OCI-LY7 (cell line): ENCODE data around the gene COL6A3. TPM values are rescaled to one million over a fixed set of nuclear protein-coding genes. Genes with fewer than 3 reads are reported as not detected.

ENCODE experiments used
- BruUV-seq: library from RNA; stranded (reverse); fragments of 400-500 nt; replicated peaks from 2 replicates; lab custom pipeline; 2021; lab: Mats Ljungman, UMichigan
- CTCF ChIA-PET: fragments of 300-600 bp; sonication (Branson Sonifier 250); formaldehyde crosslinking; loops from one replicate; lab custom pipeline; 2022; ENCODE audit warnings: antibody characterized with exemption; ENCODE audit not compliant: unreplicated experiment; lab: Charles Lee
- POLR2A ChIA-PET: fragments of 300-600 bp; sonication (Branson Sonifier 250); formaldehyde crosslinking; loops from one replicate; lab custom pipeline; 2022; ENCODE audit warnings: antibody characterized with exemption; lab: Charles Lee
- DNase-seq: peaks from one replicate; pipeline ENCODE4 v3.0.0-alpha.2; 2015; ENCODE audit warnings: low spot score
- H2AFZ ChIP-seq: fragments of 200-600 bp; sonication (generic), shearing (Covaris generic); 2 replicates; pipeline ENCODE4 v1.6.1; 2014; ENCODE audit warnings: mild to moderate bottlenecking, antibody characterized with exemption, low read length, moderate library complexity
- H3K27ac ChIP-seq: fragments of 200-600 bp; sonication (generic); 2 replicates; pipeline ENCODE4 v1.5.1; 2014; ENCODE audit warnings: mixed run types, low read depth, mild to moderate bottlenecking, moderate library complexity, low read length, inconsistent platforms; ENCODE audit not compliant: poor library complexity, severe bottlenecking
- H3K36me3 ChIP-seq: fragments of 200-600 bp; sonication (generic); 2 replicates; pipeline ENCODE4 v1.6.1; 2014; ENCODE audit warnings: mild to moderate bottlenecking, antibody characterized with exemption, low read length, moderate library complexity, mixed read lengths; ENCODE audit not compliant: insufficient read depth
- H3K4me1 ChIP-seq: fragments of 200-600 bp; sonication (generic); 2 replicates; pipeline ENCODE4 v1.5.1; 2014; ENCODE audit warnings: mild to moderate bottlenecking, low read length; ENCODE audit not compliant: insufficient read depth, poor library complexity, severe bottlenecking
- H3K4me2 ChIP-seq: fragments of 200-600 bp; sonication (generic); 2 replicates; pipeline ENCODE4 v1.6.1; 2014; ENCODE audit warnings: mild to moderate bottlenecking, low read length
- H3K4me3 ChIP-seq: fragments of 200-600 bp; sonication (generic); 2 replicates; pipeline ENCODE4 v1.5.1; 2014; ENCODE audit warnings: mild to moderate bottlenecking, low read depth, low read length; ENCODE audit not compliant: poor library complexity, severe bottlenecking
- H3K79me2 ChIP-seq: fragments of 200-600 bp; sonication (generic); 2 replicates; pipeline ENCODE4 v1.6.1; 2016; ENCODE audit warnings: low read depth, mild to moderate bottlenecking, low read length, moderate library complexity, mixed read lengths; ENCODE audit not compliant: insufficient read depth
- H3K9me2 ChIP-seq: fragments of 200-600 bp; sonication (generic); 2 replicates; pipeline ENCODE4 v1.6.1; 2016; ENCODE audit warnings: mild to moderate bottlenecking, low read length, mixed read lengths; ENCODE audit not compliant: insufficient read depth
- H3K9me3 ChIP-seq: fragments of 200-600 bp; sonication (generic); 2 replicates; pipeline ENCODE4 v1.6.1; 2014; ENCODE audit warnings: mild to moderate bottlenecking, mixed run types, low read length, mixed read lengths
- H4K20me1 ChIP-seq: fragments of 200-600 bp; sonication (generic); 2 replicates; pipeline ENCODE4 v1.6.1; 2014; ENCODE audit warnings: mild to moderate bottlenecking, antibody characterized with exemption, low read length, moderate library complexity, mixed read lengths; ENCODE audit not compliant: insufficient read depth
- CTCF ChIP-seq: fragments of 200-600 bp; sonication (generic); conservative IDR thresholded peaks from 2 replicates; pipeline ENCODE4 v1.5.1; 2014; ENCODE audit warnings: mild to moderate bottlenecking, antibody characterized with exemption, low read length, moderate library complexity, mixed read lengths
- EZH2phosphoT487 ChIP-seq: fragments of 200-600 bp; sonication (generic); IDR thresholded peaks from 2 replicates; pipeline ENCODE4 v1.6.1; 2018; ENCODE audit warnings: low read depth, borderline replicate concordance, mild to moderate bottlenecking, mixed run types, antibody characterized with exemption, low read length, moderate library complexity, mixed read lengths
- intact Hi-C: fragments of 100-400 bp; cut with micrococcal nuclease; formaldehyde crosslinking; loops from one replicate; pipeline ENCODE4 v1.10.0; 2022; ENCODE audit not compliant: unreplicated experiment
- total RNA-seq, 2 experiments: library from RNA; depleted of rRNA in 1 of 2; stranded (reverse); fragments of >200 nt in 1 of 2; shearing (Covaris generic) in 1 of 2; gene quantifications; 2 replicates each; pipeline ENCODE4 v1.2.3, GENCODE V29; 2014 to 2022

COL6A3 gene
- total RNA-seq, 2 experiments from 2014 or later, result not detected

DNA sequence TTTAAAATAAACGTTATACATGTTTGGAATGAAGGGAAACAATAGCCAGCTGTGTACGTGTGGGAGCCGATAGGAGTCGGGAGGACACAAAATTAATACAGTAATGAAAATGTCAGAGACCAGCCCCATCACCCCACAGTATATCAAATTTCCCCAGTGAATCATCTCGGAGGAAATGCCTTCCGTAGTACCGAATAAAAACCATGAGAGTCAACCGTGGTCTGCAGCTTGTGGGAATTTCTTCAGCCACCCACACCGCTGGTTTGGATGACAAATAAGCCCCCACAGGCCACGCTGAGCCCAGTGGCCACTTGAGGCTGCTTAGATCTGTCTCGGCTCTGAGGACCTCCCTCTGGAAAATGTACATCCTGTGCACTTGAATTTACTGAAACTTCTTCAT is 133.7 kb downstream of the COL6A3 start:
- Histone ChIP-seq H3K79me2 (no peaks in the 10 kb centered on the region), H3K9me3 (no peaks in the 10 kb centered on the region), H3K9me2 (no peaks in the 10 kb centered on the region), H3K27ac (no peak overlapping the region), H2AFZ (no peak overlapping the region), H3K4me3 (no peak overlapping the region), H3K36me3 (no peaks in the 10 kb centered on the region), H3K4me1 (no peaks in the 10 kb centered on the region), H4K20me1 (no peaks in the 10 kb centered on the region), H3K4me2 (no peak overlapping the region)
- intact Hi-C loops, result no loop called here
- CTCF ChIA-PET, result no interaction called here
- BruUV-seq, result no TSS peak
- POLR2A ChIA-PET, result no interaction called here
- TF ChIP-seq EZH2phosphoT487, result no peak
- TF ChIP-seq CTCF, result no peak
- DNase-seq, result no peak

GRCh38 chr2:237279012-237279768 is 134.8 kb downstream of the COL6A3 start:
- intact Hi-C loops, result no loop called here
- TF ChIP-seq EZH2phosphoT487 (no peak), CTCF (no peak)
- Histone ChIP-seq H3K27ac (no peak overlapping the region), H3K4me3 (no peak overlapping the region), H3K9me3 (no peaks in the 10 kb centered on the region), H3K79me2 (no peaks in the 10 kb centered on the region), H3K4me2 (no peak overlapping the region), H3K9me2 (no peaks in the 10 kb centered on the region), H3K4me1 (no peaks in the 10 kb centered on the region), H4K20me1 (no peaks in the 10 kb centered on the region), H2AFZ (no peak overlapping the region), H3K36me3 (no peaks in the 10 kb centered on the region)
- CTCF ChIA-PET, result no interaction called here
- no TSS peak for BruUV-seq
- no peak for DNase-seq
- POLR2A ChIA-PET, result no interaction called here

GRCh38 chr2:237278568-237278967 is 135.4 kb downstream of the COL6A3 start:
- BruUV-seq, result no TSS peak
- Histone ChIP-seq H3K9me3 (no peaks in the 10 kb centered on the region), H2AFZ (no peak overlapping the region), H3K9me2 (no peaks in the 10 kb centered on the region), H3K4me2 (no peak overlapping the region), H3K36me3 (no peaks in the 10 kb centered on the region), H3K79me2 (no peaks in the 10 kb centered on the region), H3K4me3 (no peak overlapping the region), H3K4me1 (no peaks in the 10 kb centered on the region), H4K20me1 (no peaks in the 10 kb centered on the region), H3K27ac (no peak overlapping the region)
- ChIA-PET CTCF (no interaction called here), POLR2A (no interaction called here)
- no peak for DNase-seq
- intact Hi-C loops, result no loop called here
- no peak for TF ChIP-seq EZH2phosphoT487
- no peak for TF ChIP-seq CTCF
